ENCODE measurements around the gene FLACC1.
"Not testable (repeated sequence)": the region's sequence is repeated elsewhere in the genome, so short reads cannot be mapped to it uniquely, and the experiment has no call there.

FLACC1 gene, protein sequence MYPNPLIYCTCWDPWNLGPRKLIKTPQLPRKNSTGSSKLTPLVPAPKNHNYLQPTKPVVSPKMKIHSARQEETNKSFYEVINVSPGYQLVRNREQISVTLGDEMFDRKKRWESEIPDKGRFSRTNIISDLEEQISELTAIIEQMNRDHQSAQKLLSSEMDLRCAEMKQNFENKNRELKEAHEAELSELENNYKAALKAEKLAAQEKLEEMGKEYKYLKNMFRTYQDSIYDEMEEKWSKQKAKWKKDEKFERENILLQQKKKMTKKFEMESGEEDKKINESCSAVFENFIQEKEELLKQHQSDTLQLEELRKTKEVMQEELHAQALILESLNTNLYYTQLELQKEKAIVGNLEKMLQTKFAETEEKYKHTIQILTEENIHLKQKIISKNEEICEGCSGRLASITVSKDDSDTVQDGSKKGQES

DNA sequence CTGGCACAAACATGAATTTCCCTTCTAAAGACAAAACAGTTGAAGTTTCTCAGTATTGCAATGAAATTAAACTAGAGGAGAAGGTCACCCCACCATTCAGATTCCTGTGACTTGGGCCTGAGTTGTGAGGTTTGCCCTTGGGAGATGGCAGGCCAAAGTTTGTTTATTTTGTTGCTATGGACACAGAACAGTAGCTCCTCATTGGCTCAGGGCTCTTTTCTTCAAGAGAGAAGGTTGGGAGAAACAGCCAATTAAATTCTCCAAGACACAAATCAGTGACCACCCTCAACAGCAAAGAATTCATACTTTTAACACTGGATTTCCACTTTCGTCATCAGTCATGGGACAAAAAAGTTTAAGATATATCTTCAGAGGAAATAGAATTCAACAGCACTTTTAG is at the start of gene FLACC1:
Gene FLACC1, minus strand, starts transcription at position 125 of the 400 bp plus-strand sequence. CDS start 5,941 bp downstream, outside the sequence.
- no peak for FAIRE-seq

DNA sequence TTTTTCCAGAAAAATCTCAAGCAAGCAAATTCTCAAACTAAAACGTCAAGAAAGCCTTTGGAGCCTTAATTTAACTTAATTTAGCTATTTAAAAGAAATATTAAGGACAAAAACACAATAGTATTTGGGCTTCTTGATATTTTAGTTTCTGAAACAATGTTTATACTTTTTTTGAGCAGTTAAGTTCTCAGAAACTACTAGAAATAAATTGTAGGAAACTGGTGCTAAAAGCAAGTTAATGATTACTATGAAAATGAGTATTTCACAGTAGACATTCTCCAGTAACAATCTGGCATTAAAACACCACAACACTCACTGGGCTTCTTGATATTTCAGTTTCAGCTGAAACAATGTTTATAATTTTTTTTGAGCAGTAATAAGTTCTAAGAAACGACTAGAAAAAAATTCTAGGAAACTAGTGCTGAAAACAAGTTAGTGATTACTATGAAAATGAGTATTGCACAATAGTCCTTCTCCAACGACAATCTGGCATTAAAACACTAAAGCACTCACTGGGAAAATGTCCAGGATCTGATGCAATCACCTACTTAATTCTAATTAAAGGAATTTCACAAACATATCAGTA is 49.0 kb upstream of the FLACC1 start:
- FAIRE-seq, result peak; percentile 43

DNA sequence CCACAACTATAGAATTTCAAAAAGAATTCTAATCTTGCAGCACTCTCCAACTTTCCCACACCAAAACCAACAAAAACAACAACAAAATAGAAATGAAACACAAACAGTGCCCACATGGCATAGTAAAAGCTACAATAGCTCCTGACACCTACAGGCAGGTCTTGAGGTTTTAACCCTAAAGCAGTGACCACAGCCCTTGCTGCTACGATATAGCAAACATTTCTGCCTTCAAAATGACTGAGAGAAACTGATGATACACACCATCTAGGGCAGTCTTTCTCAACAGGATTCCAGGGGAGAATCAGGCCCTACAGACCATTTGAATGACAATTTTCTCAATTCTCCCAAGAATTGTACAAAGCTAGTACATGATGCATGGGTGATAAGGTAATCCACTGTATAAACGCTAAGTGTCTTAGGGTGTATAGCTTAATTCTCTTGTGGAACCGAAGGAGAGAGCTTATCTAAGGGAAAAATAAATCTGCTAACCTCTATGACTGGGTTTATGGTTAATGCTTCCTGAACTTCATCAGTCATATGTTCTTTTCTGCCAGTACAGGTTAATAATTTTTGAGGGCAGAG is 47.6 kb upstream of the FLACC1 start:
- FAIRE-seq, result no peak

DNA sequence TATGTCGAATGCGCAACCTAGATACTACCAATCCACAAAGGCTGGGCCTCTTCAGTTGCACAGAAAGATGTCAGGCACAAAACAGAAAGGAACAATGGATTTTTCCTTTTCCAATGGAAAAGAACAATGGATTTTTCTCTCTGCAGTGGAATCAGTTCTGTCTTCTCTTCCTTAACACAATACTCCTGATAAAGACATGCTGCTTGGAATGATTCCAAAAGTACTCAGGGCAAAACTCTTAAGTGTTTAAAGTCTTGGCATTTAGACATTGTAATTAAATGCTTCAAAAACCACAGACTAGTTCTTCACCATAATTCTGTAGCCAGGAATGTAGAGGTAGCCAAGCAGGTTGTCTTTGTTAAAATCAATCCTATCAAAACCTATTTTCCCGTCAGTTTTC is 46.7 kb upstream of the FLACC1 start:
- FAIRE-seq, result no peak

DNA sequence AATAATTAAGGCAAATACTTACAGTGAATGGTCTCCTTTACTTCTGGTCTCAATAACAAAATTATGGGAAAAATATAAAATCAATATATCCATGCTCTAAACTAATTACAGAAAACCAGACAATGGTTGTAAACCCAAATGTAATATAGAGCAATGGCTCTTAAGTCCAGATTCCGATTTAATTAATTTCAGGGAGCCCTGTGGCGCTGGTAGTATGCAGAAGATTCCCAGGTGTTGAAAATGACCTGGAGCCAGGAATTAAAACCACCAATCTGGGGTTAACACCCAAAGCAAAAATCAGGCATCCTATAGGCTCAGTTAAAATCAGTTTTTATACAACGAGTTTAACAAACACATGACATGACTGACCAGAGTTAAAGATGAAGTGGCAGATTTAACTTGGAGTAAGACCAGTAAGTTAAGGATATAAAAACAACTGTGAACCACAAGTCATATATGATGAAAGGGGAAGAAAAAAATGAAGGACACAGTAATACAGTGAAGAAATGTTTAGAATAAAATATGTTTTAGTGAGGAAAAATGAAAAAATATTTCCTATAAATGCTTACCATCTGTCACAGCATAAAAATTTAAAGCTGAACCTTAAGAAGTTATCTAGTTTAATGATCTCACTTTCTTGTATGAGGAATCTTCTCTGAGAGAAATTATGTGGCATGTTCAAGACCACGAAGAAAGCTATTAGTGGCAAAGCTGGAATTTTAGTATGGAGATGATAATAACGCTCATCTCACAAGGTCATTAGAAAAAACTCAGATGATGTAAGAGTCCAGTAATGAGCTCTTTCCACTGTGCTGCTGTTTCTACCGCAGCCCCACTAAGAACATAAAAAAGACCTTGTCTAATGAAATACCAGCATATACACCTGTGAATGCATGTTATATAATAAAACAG is 45.8 kb upstream of the FLACC1 start:
- FAIRE-seq, result no peak

DNA sequence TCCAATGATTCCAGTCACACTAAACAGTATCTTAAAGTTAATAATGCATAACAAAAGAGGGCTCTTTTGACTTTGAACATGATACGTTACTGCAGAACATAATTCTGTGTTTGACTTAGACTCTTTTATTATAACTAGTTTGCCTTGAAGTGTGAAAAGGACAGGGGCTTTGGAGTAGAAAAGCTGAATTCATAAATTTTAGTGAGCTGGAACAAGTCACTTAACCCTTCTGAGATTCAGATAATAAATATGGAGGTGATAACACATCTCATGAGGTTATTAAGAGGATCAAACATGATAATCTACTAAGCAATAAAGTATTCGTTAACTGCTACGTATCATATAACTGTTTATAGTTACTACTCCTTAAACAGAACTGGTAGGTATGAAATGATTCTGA is 44.7 kb upstream of the FLACC1 start:
- FAIRE-seq, result no peak

DNA sequence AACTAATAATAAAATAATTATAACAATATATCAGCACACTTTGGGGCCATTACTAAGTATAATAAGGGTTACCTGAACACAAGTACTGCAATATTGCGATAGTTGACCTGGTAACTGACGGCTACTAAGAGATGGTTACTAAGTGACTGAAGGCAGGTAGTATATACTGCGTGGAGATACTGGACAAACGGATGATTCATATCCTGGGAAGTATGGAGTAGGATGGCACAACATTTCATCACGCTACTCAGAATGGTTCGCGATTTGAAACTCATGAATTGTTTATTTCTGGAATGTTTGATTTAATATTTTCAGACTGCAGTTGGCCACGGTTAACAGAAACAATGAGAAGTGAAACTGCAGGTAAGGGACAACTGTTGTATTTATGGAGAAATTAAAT is 39.5 kb upstream of the FLACC1 start:
- no peak for FAIRE-seq

DNA sequence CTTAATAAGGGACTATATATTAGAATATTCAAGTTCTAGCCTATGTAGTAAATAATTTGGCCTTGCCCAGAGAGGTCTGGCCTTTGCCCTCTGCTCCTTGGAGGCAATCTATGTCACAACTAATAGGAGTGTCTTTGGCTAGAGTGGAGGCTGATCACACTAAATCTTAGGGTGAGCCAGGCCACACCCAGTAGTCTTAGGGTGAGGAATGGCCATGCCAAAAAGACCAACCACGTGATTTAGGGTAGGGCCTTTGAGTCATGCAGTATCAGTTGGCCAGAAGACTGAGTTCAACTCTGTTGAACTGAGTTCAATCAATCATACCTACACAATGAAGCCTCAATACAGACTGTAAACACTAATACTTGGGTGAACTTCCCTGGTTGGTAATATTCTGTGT is 26.0 kb upstream of the FLACC1 start:
- no peak for FAIRE-seq

DNA sequence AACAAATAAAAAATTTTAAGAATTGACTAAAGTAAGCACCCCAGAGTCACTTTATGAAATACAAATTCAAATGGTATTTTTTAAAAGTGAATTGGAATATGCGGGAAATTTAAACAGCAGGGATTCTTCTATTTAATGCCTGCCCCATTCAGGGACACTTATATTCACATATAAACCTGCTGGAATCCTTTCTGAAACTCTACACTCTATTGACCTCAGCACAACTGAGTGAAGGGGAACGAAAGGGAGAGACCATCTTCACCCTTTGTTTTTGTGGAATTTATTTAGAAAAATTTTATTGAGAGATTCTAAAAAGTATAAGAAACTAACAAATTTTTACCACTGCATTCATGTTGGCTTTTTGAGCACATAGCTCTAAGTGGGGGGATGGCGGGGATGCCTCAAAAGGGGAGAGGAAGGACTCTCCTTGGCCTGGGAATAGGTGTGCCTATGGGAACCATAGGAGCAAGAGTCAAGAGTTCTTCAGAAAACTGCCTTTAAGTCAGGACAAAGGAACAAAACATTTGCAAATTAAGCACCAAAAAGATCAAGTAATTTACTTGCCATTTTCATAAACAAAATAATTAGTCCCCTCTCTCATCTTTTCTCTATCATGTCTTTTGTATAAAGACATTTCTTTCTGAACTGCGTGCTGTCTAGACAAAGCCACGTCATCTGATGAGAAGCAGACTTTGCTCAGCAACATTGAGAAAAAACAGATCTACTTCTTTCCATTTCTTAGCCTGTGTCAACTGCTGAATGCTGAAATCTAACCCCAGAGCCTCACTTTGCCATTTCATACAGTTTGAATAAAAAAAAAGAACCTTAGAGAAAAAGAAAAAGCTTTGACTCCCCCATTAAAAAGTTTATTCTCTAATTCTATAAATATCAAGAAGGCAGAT is 21.6 kb upstream of the FLACC1 start:
- FAIRE-seq, result no peak

DNA sequence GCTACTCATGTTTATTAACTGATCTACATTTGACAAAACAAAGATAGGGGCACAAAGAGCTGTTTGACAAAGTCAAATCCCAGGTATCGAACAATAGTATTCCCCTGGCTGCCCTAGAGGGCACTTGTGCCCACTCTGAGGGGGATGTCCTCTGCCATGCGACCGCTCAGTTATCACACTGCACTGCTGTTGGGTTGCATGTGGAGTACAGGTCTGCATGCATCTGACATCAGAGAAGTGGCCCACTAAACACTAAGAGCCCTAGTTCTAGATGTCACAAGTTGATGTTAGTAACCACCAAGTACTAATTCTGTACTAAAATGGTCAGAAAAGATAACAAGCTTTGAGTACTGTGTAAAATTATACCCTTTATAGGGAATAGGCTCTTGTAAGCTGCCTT is 20.1 kb upstream of the FLACC1 start:
- no peak for FAIRE-seq

DNA sequence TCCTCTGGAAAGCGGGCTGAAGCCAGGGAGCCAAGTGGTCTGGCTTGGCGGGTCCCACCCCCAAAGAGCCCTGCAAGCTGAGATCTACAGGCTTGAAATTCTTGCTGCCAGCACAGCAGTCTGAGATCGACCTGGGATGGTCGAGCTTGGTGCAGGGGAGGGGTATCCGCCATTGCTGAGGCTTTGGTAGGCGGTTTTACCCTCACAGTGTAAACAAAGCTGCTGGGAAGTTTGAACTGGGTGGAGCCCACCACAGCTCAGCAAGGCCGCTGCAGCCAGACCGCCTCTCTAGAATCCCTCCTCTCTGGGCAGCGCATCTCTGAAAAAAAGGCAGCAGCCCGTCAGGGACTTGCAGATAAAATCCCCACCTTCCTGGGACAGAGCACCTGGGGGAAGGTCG is 12.6 kb upstream of the FLACC1 start:
- FAIRE-seq, result no peak

DNA sequence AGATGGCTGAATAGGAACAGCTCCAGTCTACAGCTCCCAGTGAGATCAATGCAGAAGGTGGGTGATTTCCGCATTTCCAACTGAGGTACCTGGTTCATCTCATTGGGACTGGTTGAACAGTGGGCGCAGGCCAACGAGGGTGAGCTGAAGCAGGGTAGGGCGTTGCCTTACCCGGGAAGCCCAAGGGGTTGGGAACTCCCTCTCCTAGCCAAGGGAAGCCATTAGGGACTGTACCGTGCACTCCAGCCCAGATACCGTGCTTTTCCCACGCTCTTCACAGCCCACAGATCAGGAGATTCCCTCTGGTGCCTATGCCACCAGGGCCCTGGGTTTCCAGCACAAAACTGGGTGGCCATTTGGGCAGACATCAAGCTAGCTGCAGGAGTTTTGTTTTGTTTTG is 12.2 kb upstream of the FLACC1 start:
- not testable (repeated sequence) for FAIRE-seq

DNA sequence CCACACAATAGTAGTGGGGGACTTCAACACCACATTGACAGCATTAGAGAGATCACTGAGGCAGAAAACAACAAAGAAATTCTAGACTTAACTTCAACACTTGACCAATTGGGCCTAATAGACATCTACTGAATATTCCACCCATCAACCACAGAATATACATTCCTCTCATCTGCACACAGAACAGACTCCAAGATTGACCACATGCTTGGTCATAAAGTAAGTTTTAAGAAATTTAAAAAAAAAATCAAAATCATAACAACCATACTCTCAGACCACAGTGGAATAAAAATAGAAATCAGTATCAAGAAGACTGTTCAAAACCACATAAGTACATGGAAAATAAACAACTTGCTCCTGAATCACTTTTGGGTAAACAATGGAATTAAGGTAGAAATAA is 9.0 kb upstream of the FLACC1 start:
- no peak for FAIRE-seq

DNA sequence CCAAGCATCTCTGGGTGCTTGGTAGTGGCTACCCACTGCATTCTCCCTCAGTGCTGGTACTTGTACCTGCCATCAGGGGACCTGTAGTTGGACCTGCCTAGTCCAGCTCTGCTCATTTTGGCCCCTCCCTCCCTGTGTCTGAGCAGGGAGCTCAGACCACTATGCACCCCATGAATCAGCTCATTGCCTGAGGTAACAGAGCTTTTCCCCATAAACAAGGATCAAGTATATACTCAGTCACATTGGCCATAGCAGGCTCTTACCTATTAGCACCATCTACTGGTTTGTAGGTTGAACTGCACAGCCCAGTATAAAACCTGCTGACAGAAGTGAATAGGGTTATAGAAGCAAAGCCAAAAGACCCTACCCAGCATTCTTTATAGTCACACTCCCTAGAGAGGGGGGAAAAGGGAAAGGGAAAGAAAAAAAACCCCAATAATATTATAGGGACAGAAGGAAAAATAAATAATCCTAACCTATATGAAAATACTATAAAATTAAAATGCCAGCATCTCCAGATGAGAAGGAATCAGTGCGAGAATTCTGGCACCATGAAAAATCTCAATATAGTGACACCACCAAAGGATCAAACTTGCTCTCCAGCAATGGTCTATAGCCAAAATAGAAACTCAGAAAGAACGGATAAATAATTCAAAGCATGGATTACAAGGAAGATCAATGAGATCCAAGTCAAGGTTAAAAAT is 6.9 kb upstream of the FLACC1 start:
- peak; percentile 33 for FAIRE-seq

DNA sequence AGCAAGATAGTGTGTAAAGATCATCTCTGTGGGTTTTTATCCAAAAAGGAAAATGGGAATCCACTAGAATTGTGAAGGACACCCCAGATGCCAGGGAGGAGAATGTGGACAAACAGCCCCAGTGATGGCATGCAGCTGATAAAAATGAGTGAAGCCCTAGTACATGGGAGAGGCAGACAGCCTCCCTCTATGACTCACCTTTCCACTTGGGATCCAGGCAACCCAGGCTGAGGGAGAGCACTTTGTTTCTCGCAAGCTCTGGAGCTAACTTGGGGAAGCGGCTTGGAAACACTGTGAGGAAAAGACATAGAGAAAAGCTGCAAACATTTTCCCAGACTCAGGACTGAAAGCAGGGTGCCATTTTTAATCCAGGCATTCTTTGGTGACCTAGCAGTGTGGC is 5.3 kb upstream of the FLACC1 start:
- FAIRE-seq, result no peak

DNA sequence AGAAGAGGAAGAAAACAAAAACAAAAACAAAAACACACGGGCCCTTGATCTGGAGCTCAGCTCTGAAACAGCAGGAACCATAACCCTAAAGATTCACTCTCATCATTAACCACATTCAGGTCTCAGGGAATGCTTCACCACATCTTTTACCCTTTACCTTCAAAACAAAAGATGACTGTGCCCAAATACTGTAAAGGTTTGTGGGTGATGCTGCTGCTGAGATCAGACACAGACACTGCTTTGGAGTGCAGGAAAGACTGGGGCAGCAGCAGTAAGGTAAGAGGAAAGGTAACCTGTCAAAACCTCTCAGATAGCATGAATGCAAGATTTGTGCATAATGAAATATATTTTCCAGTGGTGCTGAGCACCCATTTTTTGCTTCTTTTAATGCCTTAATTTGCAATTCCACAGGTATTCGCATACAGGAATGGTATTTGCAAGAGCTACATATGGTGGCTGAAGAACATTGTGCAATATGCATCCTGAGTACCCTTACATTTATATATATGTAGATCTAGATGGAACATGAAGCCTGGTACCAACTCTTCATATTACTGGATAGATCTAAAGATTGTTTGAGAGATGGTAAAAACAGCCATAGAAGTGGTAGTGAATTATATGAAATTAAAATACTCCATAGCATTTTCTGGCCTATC is 4.1 kb upstream of the FLACC1 start:
- FAIRE-seq, result no peak

DNA sequence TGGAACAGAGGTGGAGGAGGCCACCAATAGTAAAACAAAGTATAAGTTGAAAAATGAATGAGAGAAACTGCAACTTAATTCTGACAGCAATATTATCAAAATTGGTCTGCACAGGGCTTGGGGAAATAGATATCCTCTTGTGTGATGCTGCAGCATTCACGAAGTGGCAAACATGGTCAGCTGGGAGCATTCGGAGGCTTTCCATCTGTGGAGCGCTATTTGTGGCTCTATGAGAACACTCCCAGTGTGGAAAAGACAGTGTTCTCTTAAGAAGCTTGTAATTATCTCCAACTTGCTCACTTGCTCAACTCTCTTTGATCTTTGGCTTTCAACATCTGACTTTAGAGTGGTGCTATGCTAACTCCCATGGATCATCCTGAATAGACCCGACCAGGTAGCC is 3.1 kb upstream of the FLACC1 start:
- FAIRE-seq, result no peak

DNA sequence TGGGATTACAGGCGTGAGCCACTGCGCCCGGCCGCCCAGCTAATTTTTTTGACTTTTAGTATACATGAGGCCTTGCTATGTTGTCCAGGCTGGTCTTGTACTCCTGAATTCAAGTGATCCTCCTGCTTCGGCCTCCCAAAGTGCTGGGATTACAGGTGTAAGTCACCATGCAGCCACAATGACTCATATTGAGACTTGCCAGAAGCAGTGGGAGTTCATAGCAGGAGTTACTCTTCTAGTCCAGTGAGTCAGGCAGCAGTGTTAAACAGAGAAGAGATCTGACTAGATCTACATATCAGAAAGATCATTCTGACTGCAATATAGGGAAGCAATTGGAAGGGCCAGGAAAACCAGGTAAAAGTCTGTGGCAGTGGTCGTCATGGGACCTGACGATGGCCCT is 1.5 kb upstream of the FLACC1 start:
- no peak for FAIRE-seq

DNA sequence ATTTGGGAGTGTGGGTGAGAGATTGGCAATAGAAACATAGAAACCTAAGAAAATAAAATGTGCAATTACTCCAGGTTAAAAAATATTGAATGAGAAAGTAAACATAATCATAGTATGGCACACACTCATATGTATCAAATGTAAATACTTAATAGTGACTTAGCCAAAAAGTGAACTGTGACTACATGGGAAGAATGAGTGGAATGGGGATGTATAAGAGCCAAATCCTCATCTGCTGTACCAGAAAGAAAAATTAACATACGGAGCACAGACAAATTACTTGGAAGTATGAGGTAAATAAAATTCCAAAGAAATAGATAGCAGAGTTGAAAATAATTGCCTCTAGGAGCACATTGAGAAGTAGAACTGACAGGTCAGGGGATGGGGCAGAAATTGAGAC is 4.0 kb downstream of the FLACC1 start:
- no peak for FAIRE-seq

DNA sequence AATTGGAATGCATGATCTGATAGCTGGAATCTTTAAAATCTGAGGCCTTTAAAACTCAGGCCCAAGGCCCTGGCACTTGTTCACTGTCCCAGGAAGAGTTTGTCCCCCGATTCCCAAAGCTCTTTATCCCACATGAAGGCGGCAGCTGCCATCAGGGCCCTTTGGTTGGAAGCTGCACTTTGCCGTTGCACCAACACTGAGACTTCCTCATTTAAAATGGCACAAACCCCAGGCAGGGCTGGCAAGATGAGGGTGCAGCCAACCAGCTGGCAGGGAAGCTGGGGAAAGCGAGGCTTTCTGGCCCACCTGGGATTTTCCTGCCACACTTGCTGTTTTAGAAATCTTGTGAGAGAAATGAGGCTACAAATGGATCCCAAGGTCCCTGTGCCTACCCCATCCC is 6.3 kb downstream of the FLACC1 start:
- FAIRE-seq, result no peak

DNA sequence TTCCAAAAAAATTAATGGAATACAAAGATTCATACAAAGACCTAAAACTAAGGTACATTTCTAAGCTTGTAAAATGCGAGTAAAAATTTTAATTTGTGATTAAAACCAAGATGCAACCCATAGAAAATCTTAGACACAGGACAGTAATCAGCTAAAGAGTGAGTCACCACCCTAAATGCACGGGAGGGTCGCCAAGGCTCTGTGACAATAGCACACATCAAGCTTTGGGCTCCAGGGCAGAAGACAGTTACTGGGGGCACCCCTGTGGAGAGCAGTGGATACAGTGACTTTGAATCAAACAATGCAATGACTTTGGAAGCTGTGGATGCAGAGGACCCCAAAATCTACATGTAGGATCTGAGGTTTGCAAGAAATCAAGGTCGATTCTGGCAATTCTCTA is 7.5 kb downstream of the FLACC1 start:
- no peak for FAIRE-seq
